BE2C (cell line): ENCODE data around the gene PCDH12.

ENCODE experiments used
- DNase-seq: peaks from one replicate; pipeline ENCODE4 v3.0.0-alpha.2; 2020
- H3K27me3 ChIP-seq: fragments of 250-450 bp; sonication (Bioruptor Pico); 2 replicates; pipeline ENCODE4 v1.5.1; 2020; ENCODE audit warnings: mild to moderate bottlenecking
- H3K36me3 ChIP-seq: fragments of 250-450 bp; sonication (Bioruptor Pico); 2 replicates; pipeline ENCODE4 v1.5.1; 2020; ENCODE audit warnings: mild to moderate bottlenecking
- H3K4me1 ChIP-seq: fragments of 250-450 bp; sonication (Bioruptor Pico); 2 replicates; pipeline ENCODE4 v1.5.1; 2020
- H3K4me3 ChIP-seq: 2 replicates; pipeline ENCODE4 v1.5.1; 2011; ENCODE audit warnings: low read depth, low read length
- H3K9me3 ChIP-seq: fragments of 250-450 bp; sonication (Bioruptor Pico); 2 replicates; pipeline ENCODE4 v1.5.1; 2020
- CTCF ChIP-seq: IDR thresholded peaks from 2 replicates; pipeline ENCODE4 v1.5.1; 2012; ENCODE audit warnings: mild to moderate bottlenecking, low read depth, low read length

The PCDH12 gene

DNA sequence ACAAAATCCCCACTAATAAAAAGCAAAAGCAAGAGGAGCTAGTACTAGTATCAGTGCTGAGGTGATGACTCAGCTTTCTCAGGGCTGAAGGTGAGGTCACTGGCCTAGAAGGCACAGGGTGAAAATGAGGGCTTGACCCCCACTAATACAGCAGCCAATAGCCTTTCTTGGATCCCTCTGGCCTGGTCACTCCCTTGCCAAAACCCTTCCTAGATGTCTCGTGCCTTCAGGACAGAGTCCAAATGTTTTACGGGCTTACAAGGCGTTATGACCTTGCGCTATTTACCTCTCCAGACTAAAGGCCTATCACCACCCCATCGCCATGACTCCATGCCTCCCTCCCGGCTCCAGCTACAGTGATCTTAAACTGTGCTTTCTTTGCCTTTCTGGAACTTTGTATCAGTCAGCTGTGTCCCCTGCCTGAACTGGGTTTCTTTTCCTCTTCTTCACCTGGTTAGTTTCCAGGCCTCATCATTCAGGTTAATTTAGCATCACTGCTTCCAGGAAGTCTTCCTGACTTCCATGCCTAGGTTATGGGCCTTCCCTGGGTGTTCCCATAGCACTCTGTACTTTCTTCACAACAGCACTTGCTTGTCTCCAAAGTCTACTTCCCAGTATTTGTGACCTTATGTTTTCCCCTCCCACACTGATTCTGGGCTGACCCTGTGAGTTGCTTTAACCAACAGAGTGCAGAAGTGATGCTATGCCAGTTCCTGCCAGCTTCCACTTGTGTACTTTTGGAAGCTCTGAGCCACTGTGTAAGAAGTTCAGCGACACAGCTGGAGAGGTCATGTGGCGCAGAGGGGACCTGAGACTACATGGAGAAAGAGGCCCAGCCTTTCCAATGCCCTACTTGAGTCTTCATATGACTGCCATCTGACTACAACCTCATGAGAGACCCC, 38.5 kb downstream of the PCDH12 start:
- Histone ChIP-seq H3K9me3 (no peaks in the 10 kb centered on the region), H3K36me3 (no peaks in the 10 kb centered on the region), H3K4me3 (no peak overlapping the region), H3K4me1 (no peaks in the 10 kb centered on the region), H3K27me3 (no peaks in the 10 kb centered on the region)
- no peak for TF ChIP-seq CTCF
- DNase-seq: no peak

- TF ChIP-seq CTCF: no peak
Observed at GRCh38 chr5:141917760-141918159, 40.2 kb downstream of the PCDH12 start.

GRCh38 chr5:141916522-141916921, 41.5 kb downstream of the PCDH12 start:
- Histone ChIP-seq H3K4me1 (peaks cover 5% of the 10 kb centered on the region), H3K27me3 (no peaks in the 10 kb centered on the region), H3K9me3 (no peaks in the 10 kb centered on the region), H3K4me3 (no peak overlapping the region), H3K36me3 (no peaks in the 10 kb centered on the region)
- TF ChIP-seq CTCF: no peak
- no peak for DNase-seq

More at GRCh38 chr5:141917760-141918159, 40.2 kb downstream of the PCDH12 start:
- Histone ChIP-seq H3K36me3 (no peaks in the 10 kb centered on the region), H3K27me3 (no peaks in the 10 kb centered on the region), H3K4me1 (peaks cover 5% of the 10 kb centered on the region), H3K4me3 (no peak overlapping the region), H3K9me3 (no peaks in the 10 kb centered on the region)
- DNase-seq: no peak

DNA sequence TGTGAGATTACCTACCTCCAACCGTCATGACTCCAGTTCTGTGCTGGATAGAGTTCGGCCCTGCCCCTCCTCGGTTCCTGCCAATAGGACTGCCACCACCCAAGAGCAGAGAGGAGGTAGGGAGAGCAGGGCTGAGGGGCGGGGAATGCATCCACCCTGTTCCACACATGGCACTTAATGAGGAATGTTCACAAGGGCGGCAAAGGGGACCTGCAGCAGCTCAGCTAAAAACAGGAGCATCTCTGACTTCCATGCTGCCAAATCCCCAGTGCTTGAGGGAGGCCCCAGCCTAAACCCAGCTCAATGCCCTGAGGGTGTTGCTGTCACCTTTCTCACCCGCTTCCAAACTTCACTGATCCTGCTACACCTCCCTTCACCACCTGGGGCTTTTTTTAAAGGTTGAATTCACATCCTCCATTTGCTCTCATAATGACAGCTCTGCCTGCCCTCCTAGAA, 42.1 kb downstream of the PCDH12 start:
- Histone ChIP-seq H3K4me3 (no peak overlapping the region), H3K4me1 (peaks cover 5% of the 10 kb centered on the region), H3K9me3 (no peaks in the 10 kb centered on the region), H3K27me3 (no peaks in the 10 kb centered on the region), H3K36me3 (no peaks in the 10 kb centered on the region)
- 0 out of 2 replicates have a peak, but pooled peaks have one; percentile 4 for TF ChIP-seq CTCF
- DNase-seq: peak; percentile 32

DNA sequence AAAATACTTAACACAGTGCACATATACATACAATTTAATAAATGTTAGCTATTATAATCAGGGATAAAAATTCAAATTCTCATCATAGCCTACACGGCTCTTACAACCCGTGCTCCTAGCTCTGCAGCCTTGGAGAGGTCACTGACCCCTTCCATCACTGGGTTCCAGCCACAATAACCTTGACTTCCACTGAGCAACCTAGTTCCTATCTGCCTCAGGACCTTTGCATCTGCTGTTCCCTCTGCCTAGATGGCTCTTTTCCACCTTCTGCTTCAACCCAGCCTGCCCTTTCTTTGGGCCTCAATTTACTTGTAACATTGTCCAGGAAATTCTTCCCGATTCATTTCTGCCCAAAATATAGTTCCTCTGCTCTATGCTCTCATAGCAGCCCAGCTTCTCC, 43.2 kb downstream of the PCDH12 start:
- no peak for TF ChIP-seq CTCF
- DNase-seq: no peak
- Histone ChIP-seq H3K4me1 (peaks cover 5% of the 10 kb centered on the region), H3K4me3 (no peak overlapping the region), H3K36me3 (no peaks in the 10 kb centered on the region), H3K27me3 (no peaks in the 10 kb centered on the region), H3K9me3 (no peaks in the 10 kb centered on the region)

- no peaks in the 10 kb centered on the region for H3K9me3 ChIP-seq
- peak; percentile 83 for DNase-seq
- H3K4me1 ChIP-seq: peaks cover 5% of the 10 kb centered on the region
- no peaks in the 10 kb centered on the region for H3K36me3 ChIP-seq
- no peaks in the 10 kb centered on the region for H3K27me3 ChIP-seq
- peak; percentile 68 for TF ChIP-seq CTCF
- peak overlapping the region; percentile 47 for H3K4me3 ChIP-seq
Observed at GRCh38 chr5:141914199-141914743, 43.7 kb downstream of the PCDH12 start.
